ENCODE data around the gene PSMG2. TPM values are rescaled to one million over a fixed set of nuclear protein-coding genes. Genes with fewer than 3 reads are reported as not detected.
A peak's percentile ranks its signal among the peaks of the same experiment; 100 is the strongest.

Gene PSMG2
- total RNA-seq, 2 donors from 2014 or later, result 37.7 to 46.0 TPM

DNA sequence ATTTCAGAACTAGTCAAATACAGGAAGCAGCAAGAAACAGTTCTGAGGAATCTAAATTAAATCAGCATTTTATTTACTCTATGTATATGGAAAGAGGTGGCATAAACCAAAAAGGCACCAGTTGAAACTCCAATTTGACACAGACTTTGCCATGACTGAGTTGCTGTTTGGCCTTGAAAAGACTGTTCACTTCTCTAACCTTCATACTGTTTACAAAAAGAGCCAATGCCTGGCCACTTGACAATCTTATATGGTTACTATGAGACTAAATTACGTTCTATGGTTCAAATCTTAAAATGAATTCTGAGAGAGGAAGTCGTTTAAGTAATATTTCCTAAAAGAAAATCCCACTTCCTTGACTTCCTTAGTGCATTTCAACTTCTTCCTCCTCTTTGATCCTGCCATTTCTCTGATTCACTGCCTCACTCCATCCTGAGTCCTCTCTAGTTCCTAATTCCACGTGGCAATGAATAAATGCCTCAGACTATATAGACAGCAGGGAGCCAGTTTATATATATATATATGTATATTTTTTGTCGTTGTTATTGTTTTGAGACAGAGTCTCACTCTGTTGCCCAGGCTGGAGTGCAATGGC lies 13.5 kb upstream of the PSMG2 start:
- no peaks in the 10 kb centered on the region for H3K4me1 ChIP-seq
- DNase-seq (ENCODE audit: low spot score), result no peak
- H3K36me3 ChIP-seq, result peaks cover 15% of the 10 kb centered on the region
- no peak overlapping the region for H3K27ac ChIP-seq
- TF ChIP-seq, protein P1, sequence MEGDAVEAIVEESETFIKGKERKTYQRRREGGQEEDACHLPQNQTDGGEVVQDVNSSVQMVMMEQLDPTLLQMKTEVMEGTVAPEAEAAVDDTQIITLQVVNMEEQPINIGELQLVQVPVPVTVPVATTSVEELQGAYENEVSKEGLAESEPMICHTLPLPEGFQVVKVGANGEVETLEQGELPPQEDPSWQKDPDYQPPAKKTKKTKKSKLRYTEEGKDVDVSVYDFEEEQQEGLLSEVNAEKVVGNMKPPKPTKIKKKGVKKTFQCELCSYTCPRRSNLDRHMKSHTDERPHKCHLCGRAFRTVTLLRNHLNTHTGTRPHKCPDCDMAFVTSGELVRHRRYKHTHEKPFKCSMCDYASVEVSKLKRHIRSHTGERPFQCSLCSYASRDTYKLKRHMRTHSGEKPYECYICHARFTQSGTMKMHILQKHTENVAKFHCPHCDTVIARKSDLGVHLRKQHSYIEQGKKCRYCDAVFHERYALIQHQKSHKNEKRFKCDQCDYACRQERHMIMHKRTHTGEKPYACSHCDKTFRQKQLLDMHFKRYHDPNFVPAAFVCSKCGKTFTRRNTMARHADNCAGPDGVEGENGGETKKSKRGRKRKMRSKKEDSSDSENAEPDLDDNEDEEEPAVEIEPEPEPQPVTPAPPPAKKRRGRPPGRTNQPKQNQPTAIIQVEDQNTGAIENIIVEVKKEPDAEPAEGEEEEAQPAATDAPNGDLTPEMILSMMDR (IDR thresholded peaks at IDR 0.05), result no peak
- H3K27me3 ChIP-seq, result no peaks in the 10 kb centered on the region
- no peak overlapping the region for H3K4me3 ChIP-seq
- H3K9me3 ChIP-seq, result no peaks in the 10 kb centered on the region

DNA sequence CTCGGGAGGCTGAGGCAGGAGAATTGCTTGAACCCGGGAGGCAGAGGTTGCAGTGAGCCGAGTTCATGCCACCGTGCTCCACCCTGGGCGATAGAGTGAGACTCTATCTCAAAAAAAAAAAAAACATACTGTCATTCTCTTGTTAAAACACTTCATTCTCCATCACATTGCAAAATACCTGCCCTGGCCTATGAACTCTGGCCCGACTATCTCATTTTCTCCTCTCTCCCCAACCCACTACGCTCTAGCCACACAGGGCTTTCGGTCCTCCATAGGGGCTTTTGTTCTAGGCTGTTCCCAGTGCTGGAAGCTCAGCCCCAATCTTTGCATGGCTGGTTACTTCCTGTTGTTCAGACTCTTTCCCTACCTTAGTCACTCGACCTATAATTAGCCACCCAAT lies 10.6 kb upstream of the PSMG2 start:
- H3K4me3 ChIP-seq, result no peak overlapping the region
- no peaks in the 10 kb centered on the region for H3K4me1 ChIP-seq
- TF ChIP-seq, protein P1 (IDR thresholded peaks at IDR 0.05), result no peak
- H3K9me3 ChIP-seq, result no peaks in the 10 kb centered on the region
- no peaks in the 10 kb centered on the region for H3K27me3 ChIP-seq
- H3K36me3 ChIP-seq, result peaks cover 4% of the 10 kb centered on the region
- DNase-seq (ENCODE audit: low spot score), result no peak
- H3K27ac ChIP-seq, result no peak overlapping the region

DNA sequence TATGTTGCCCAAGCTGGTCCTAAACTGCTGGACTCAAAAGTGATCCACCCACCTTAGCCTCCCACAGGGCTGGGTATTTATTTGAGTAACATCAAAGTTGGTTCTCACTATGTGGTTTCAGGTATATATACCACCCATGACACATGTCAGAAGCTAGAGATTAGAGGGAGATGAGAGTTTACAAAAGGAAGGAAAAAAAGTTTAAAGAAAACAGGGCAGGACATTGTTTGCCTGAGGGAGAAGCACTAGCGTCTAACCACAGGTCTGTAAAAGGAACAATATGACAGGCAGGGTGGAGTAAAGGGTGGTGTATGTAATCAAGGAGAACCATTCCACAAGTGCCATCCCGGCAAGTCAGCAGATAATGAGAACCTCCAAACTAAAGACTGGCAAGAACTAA lies 8.8 kb upstream of the PSMG2 start:
- no peak for DNase-seq (ENCODE audit: low spot score)
- H3K36me3 ChIP-seq, result peaks cover 4% of the 10 kb centered on the region
- H3K9me3 ChIP-seq, result no peaks in the 10 kb centered on the region
- H3K27ac ChIP-seq, result no peak overlapping the region
- TF ChIP-seq, protein P1 (IDR thresholded peaks at IDR 0.05), result no peak
- H3K4me3 ChIP-seq, result no peak overlapping the region
- no peaks in the 10 kb centered on the region for H3K27me3 ChIP-seq
- H3K4me1 ChIP-seq, result no peaks in the 10 kb centered on the region

DNA sequence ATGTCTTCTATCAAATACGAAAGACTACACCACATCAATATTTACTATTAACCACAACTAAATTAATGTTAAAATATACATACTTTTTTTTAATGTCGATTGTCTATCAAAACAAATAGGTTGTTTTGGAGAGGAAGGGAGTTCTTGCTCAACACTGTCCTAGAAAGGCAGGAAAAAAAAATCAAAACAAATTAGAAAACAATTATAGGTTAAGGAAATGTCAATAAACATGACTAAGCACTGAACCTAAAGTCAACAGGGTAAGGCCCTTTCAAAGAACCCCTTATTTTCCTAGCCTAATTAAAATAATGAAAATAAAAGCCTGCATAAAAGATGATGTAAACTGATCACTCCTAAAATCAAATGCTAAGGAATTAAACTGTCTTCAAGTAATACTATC lies 3.1 kb upstream of the PSMG2 start:
- Histone ChIP-seq H3K27me3 (no peaks in the 10 kb centered on the region), H3K27ac (no peak overlapping the region), H3K4me3 (no peak overlapping the region), H3K9me3 (no peaks in the 10 kb centered on the region), H3K36me3 (peaks cover 6% of the 10 kb centered on the region), H3K4me1 (peaks cover 0 to 25% of the 10 kb centered on the region in 2 donors)
- DNase-seq (ENCODE audit: low spot score), result no peak
- TF ChIP-seq, protein P1 (IDR thresholded peaks at IDR 0.05), result no peak

DNA sequence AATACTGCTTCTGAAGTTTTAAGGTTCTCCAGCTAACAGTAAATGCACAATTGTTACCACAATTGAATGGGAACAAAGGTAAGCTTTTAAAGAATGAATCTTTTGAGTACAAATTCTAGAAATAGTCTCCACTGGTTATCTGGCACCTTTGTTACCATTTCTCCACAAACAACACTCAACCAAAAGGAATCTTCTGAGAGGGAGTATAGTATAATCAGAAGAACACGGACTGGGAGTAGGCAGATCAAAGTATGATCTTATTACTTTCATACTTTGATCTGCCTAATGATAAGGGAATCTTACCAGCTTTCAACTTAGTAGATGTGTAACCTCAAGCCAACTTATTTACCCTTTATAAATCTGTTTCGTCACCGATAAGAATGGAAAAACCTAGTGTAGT lies 1.7 kb upstream of the PSMG2 start:
- Histone ChIP-seq H3K4me3 (peak overlapping the region in 1 of 2 donors; percentile 92), H3K9me3 (no peaks in the 10 kb centered on the region), H3K36me3 (peaks cover 6% of the 10 kb centered on the region), H3K27ac (no peak overlapping the region), H3K27me3 (no peaks in the 10 kb centered on the region), H3K4me1 (peaks cover 0 to 29% of the 10 kb centered on the region in 2 donors)
- no peak for DNase-seq (ENCODE audit: low spot score)
- TF ChIP-seq, protein P1 (IDR thresholded peaks at IDR 0.05), result no peak

DNA sequence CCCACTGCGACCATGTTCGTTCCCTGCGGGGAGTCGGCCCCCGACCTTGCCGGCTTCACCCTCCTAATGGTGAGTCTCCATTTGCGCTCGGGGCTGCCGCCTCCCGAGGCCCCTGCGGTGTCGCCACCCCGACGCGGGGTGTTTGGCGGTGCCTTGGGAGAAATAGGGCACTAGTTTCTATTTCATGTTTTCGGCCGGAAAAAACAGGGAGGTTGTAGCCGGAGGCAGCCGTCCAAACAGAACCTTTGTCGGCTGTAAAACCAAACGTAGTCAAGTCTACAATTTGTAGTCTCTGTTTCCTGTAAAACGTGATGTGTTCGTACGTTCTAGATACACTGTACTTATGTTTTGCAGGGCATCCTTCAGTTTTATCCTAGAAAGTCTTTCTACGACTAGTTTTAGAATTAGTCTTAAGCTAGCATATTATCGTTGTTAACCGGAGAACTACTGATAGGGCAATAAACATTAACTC lies 290 bp downstream of the PSMG2 start:
- no peaks in the 10 kb centered on the region for H3K9me3 ChIP-seq
- H3K27me3 ChIP-seq, result no peaks in the 10 kb centered on the region
- TF ChIP-seq, protein P1 (IDR thresholded peaks at IDR 0.05), result no peak
- DNase-seq (ENCODE audit: low spot score), result no peak
- H3K27ac ChIP-seq, result peak overlapping the region; percentile 94 to 98
- H3K36me3 ChIP-seq, result peaks cover 22% of the 10 kb centered on the region
- H3K4me1 ChIP-seq, result peaks cover 0 to 29% of the 10 kb centered on the region in 2 donors
- peak overlapping the region; percentile 81 to 92 for H3K4me3 ChIP-seq
